GM19240 (cell line): ENCODE measurements around the gene BTRC.
"Not testable (repeated sequence)": the region's sequence is repeated elsewhere in the genome, so short reads cannot be mapped to it uniquely, and the experiment has no call there.

Source experiments
- DNase-seq: peaks from one replicate; pipeline ENCODE4 v3.0.0; 2011; ENCODE audit warnings: low spot score; ENCODE audit not compliant: insufficient read length

Gene BTRC

GRCh38 chr10:101385866-101386658 is 32.1 kb downstream of the BTRC start:
- no peak for DNase-seq

DNA sequence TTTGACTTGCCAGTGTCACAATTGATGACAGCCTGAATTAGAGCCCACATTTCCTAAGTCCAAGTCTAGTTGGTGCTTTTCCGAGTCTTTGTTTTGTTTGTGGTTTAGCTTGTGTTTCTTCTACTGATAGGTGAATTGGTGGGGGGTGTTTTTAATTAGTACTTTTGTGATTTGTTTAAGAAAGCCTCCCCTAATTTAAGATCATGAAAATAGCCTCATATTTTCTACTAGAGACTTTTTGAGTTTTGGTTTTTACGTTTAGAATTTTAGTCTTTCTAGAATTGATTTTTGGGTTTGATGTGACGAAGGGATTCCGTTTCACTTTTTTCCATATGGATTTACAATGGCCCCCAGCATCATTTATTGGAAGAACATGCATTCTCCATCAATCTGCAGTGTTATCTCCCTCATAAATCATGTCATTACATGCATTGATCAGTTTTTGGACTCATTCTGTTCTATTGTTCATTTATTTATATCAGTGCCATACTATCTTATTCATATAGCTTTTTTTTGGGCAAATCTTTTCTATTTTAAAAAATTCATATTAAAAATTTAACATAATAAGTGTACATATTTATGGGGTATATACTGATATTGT is 32.8 kb downstream of the BTRC start:
- no peak for DNase-seq

GRCh38 chr10:101388676-101389276 is 34.8 kb downstream of the BTRC start:
- no peak for DNase-seq

GRCh38 chr10:101389532-101389931 is 35.6 kb downstream of the BTRC start:
- DNase-seq, result not testable (repeated sequence)

DNA sequence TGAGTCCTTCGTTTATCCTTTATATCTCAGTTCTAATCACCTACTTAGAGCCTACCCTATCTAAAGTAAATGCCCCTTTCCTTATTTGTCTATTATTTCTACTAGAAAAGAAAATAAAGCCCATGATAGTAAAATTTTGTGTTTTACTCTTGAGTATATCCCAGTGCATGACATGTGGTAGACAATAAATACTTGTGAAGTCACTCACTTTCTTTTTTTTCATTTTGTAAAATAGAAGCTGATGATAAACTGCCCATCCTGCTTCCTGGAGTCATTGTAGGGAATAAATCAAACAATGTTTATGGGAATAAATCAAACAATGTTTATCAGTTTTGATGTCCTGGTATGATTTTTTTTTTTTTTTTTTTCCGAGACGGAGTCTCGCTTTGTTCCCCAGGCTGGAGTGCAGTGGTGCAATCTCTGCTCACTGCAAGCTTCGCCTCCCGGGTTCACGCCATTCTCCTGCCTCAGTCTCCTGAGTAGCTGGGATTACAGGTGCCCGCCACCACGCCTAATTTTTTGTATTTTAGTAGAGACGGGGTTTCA is 36.1 kb downstream of the BTRC start:
- DNase-seq, result no peak

GRCh38 chr10:101393378-101393777 is 39.4 kb downstream of the BTRC start:
- no peak for DNase-seq

- DNase-seq, result no peak
Observed at GRCh38 chr10:101394524-101395133, 40.7 kb downstream of the BTRC start.

GRCh38 chr10:101397140-101397539 is 43.2 kb downstream of the BTRC start:
- DNase-seq, result no peak

DNA sequence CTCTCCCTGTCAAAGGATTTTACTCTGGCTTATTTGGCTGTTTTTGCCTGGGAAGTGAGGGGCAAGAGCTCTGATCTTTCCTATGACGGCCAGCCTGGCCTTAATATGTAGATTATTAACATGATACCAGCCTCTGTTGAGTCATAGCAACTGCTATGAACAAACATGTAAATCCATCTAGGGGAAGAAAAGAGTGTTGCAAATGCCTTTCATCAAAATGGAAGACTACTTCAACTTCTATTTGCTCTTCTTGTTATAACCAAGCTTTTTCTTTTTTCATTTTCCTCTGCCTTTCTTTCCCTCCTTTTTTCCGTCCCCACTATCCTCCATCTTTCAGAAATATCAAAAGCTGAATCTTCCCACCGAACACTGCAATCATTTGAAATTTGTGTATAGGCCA is 46.6 kb downstream of the BTRC start:
- DNase-seq, result no peak

GRCh38 chr10:101402711-101403110 is 48.7 kb downstream of the BTRC start:
- DNase-seq, result no peak

DNA sequence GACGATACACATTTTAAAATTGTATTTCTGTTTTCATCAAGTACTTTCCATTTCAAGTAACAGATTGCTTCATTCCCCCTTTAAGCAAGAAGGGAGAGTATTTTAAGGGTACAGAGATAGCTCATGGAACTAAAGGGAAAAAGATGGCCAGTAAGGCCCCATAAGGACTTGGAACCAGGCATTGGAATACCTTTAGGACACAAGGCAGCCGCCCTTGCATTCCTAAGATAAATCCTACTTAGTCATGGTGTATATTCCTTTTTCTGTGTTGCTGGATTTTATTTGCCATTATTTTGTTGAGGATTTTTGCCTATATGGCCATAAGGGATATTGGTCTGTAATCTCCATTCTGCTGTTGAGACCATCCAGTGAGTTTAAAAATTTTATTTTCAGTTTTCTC is 49.2 kb downstream of the BTRC start:
- DNase-seq, result no peak

DNA sequence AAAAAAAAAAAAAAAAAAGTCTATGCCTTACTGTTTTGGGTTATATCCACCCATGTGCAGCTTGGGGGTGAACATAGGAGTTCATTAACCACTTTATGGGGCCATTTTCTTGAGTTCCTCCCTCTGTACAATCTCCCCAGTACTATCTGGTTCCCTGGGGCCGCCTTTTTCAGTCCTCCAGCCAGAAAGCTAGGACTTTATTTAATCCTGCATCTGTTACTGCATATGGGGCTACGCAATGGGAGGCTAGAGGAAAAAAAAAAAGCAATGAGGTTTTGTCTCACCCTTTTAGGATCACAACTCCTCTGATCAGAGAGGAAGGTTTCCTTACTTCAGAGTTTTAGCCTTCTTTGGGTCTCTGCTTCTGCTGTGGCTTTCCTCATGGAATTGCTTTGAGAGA is 51.0 kb downstream of the BTRC start:
- DNase-seq, result no peak

DNA sequence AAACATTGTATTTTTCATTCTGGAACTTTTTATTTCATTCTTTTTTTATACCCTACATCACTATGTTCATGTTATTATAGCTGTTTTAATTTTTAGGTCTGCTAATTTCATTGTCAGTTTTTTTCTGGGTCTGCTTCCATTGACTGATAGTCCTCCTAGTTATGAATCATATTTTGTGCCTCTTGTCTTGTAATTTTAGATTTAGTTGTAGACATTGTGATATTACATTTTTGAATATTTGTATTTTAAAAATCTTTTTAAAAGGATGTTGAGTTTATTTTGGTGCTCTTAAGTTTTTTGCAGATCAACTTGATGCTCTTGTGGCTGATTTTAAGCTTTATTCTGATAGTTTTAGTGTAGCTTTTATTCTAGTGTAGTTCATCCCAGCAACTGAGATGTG is 57.6 kb downstream of the BTRC start:
- DNase-seq, result no peak

GRCh38 chr10:101414034-101414433 is 60.1 kb downstream of the BTRC start:
- DNase-seq, result no peak

DNA sequence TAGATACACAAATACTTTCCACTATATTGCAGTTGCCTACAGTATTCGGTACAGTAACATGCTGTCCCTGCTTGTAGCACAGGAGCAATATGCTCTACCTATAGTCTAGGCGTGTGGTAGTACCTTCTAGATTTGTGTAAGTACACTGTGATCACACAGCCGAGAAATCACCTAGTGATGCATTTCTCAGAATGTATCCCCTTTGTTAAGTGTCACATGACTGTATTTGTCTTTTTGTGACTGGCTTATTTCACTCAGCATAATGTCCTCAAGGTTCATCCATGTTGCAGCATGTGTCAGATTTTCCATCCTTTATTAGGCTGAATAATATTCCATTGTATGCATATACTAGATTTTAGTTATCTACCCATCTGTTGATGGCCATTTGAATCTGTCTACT is 61.9 kb downstream of the BTRC start:
- DNase-seq, result no peak

GRCh38 chr10:101421967-101422366 is 68.0 kb downstream of the BTRC start:
- DNase-seq, result not testable (repeated sequence)

DNA sequence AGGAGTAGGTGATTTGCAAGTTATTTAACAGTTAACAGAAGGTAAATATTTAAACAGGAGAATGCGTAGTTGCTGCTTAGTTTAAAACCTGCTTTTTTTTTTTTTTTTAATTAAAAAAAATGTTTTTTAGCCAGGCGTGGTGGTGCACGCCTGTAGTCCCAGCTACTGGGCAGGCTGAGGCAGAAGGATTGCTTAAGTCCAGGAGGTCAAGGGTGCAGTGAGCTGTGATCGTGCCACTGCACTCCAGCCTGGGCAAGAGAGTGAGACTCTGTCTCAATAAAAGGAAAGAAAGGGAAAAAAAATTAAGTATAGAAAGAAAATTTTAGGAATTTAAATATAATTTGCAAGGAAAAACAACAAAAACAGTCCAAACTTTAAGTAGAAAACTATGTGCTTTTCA is 71.6 kb downstream of the BTRC start:
- DNase-seq, result no peak

DNA sequence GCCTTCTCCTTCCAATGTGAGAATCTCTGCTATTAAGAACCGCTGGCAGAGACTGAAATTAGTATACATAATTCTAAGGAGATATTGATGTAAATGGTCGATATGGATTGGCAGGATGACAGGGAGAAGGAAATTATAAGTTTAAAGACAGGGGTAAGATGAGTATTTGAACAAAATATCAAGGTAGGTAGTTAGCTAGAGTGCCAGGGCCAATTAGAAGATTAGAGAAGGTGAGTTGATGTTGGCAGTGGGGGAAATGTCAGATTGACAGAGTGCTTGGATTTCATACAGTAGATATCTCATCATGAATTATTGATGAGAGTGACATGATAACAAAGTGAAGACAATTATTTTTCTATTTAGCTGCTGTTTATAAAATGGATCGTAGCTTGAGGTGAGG is 74.1 kb downstream of the BTRC start:
- no peak for DNase-seq

DNA sequence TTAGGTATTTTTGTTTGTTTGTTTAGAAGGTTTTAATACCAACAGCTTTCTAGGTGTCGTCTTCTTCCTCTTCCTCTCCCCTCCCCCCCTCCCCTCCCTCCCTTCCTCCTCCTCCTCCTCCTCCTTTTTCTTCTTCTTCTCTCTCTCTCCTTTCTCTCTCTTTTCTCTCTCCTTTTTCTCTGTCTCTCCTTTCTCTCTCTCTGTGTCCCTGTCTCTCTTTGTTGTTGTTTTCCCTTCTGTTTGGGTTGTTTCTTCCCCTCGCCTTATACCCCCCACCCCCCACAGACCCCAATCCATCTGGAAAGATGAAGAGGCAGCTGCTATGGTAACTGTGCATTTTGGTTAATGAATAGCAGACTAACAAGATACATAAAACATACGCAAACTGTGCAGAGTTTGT is 75.5 kb downstream of the BTRC start:
- no peak for DNase-seq

DNA sequence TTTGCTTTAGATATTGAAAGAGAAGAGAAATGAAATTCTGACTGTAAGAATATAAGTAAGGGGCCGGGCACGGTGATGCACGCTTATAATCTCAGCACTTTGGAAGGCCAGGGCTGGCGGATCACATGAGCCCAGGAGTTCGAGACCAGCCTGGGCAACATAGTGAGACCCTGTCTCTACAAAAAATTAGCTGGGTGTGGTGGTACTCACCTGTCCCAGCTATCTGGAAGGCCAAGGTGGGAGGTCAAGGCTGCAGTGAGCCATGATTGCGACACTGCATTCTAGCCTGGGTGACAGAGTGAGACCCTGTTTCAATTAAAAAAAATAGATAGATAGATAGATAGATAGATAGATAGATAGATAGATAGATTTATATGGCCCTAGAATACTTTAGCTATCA is 82.3 kb downstream of the BTRC start:
- DNase-seq, result no peak

- no peak for DNase-seq
Observed at GRCh38 chr10:101438881-101439391, 85.0 kb downstream of the BTRC start.
